Thoracic aorta (tissue), 2 donors: ENCODE data around the gene C19orf67. TPM values are rescaled to one million over a fixed set of nuclear protein-coding genes. Genes with fewer than 3 reads are reported as not detected.

Experiments used
- ATAC-seq: fragments of 150-250 bp; one replicate; pipeline ENCODE4 v1.8.0; 2017; ENCODE audit warnings: low read depth; ENCODE audit not compliant: insufficient number of reproducible peaks, low FRiP score
- DNase-seq: peaks from one replicate; pipeline ENCODE4 v3.0.0-alpha.2; 2020; ENCODE audit warnings: low spot score
- H3K27ac ChIP-seq, 2 donors: fragments of 200-600 bp; sonication (generic); 1 replicate in 1 of 2; 2 replicates in 1 of 2; pipeline ENCODE4 v1.5.1; 2016; ENCODE audit warnings: mild to moderate bottlenecking in 2 of 2, moderate library complexity in 2 of 2
- H3K27me3 ChIP-seq: fragments of 200-600 bp; sonication (generic); replicated peaks from 2 replicates; pipeline ENCODE4 v1.6.0; 2016; ENCODE audit warnings: mild to moderate bottlenecking; ENCODE audit not compliant: insufficient read depth
- H3K36me3 ChIP-seq: fragments of 200-600 bp; sonication (generic); one replicate; pipeline ENCODE4 v1.5.1; 2016
- H3K4me1 ChIP-seq, 2 donors: fragments of 200-600 bp; sonication (generic); 1 replicate in 1 of 2; 2 replicates in 1 of 2; pipeline versions ENCODE4 v1.5.1 to v1.6.0; 2016; ENCODE audit warnings: low read depth in 2 of 2, mild to moderate bottlenecking in 1 of 2; ENCODE audit not compliant: control insufficient read depth in 1 of 2
- H3K4me3 ChIP-seq: fragments of 200-600 bp; sonication (generic); 2 replicates; pipeline ENCODE4 v1.5.1; 2016; ENCODE audit warnings: mild to moderate bottlenecking
- H3K9me3 ChIP-seq: fragments of 200-600 bp; sonication (generic); 2 replicates; pipeline ENCODE4 v1.5.1; 2016
- CTCF ChIP-seq: fragments of 200-600 bp; sonication (generic); IDR thresholded peaks from one replicate; pipeline ENCODE4 v1.5.1; 2019; ENCODE audit warnings: antibody characterized with exemption
- total RNA-seq, 2 donors: library from RNA; depleted of rRNA; stranded (reverse); fragments of >200 nt; gene quantifications; one replicate each; pipeline versions ENCODE4 v1.1.0 to v1.2.3, GENCODE V29; 2016

The C19orf67 gene
- total RNA-seq, 2 donors from 2014 or later, result not detected

- H3K9me3 ChIP-seq, result no peaks in the 10 kb centered on the region
- H3K4me3 ChIP-seq, result peak overlapping the region; percentile 92
- ATAC-seq, result peak; percentile 16
- no peaks in the 10 kb centered on the region for H3K27me3 ChIP-seq
- TF ChIP-seq CTCF, result no peak
- no peaks in the 10 kb centered on the region for H3K36me3 ChIP-seq
- peak overlapping the region; percentile 84 to 95 for H3K27ac ChIP-seq
- H3K4me1 ChIP-seq, result peaks cover 6 to 38% of the 10 kb centered on the region in 2 donors
- no peak for DNase-seq
Observed at GRCh38 chr19:14073261-14073924, 12.2 kb downstream of the C19orf67 start.

DNA sequence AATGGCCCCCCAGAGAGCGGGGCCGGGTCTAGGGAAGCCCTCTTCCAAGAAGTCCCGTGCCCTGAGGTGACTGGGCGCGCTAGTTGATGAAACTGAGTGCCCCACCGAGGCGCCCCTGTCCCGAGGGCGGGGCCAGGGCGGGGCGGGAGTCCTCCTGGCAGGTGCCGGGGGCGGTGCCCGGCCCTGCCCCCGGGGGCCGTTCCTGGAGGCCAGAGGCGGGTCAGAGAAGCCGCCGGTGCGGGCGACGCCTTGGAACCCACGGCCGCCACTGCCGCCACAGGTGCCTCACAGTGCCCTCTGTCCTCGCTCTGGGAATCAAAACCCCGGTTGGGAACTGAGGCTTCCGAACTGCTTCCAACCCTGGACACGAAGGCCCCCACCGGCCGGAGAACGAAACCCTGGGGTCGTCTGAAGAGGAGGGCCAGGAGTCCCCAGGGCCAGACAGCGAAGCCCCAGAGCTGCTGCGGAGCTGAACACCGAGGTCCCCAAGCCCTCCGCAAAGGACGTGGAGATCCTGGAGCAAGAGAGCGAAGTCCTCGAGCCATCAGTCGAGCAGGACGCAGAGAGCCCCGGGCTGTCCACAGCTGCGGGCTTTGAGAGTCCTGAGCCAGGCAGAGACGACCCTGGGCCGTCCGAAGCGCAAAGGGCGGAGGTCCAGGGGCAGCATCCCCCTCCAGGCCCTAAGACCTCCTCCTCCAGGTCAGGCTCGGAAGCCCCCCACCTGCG is 12.9 kb downstream of the C19orf67 start, which contains the start of gene MISP3:
MISP3 (plus strand) TSS at position 252 of the 726 bp plus-strand sequence. CDS start 524 bp downstream, outside the sequence.
- H3K27me3 ChIP-seq, result no peaks in the 10 kb centered on the region
- DNase-seq, result no peak
- ATAC-seq, result no peak

GRCh38 chr19:14070268-14071050 is 15.1 kb downstream of the C19orf67 start:
- ATAC-seq, result no peak
- H3K4me1 ChIP-seq, result peaks cover 3 to 31% of the 10 kb centered on the region in 2 donors
- DNase-seq, result no peak
- no peak overlapping the region for H3K27ac ChIP-seq
- H3K4me3 ChIP-seq, result no peak overlapping the region
- TF ChIP-seq CTCF, result no peak
- H3K9me3 ChIP-seq, result no peaks in the 10 kb centered on the region
- H3K27me3 ChIP-seq, result no peaks in the 10 kb centered on the region
- H3K36me3 ChIP-seq, result no peaks in the 10 kb centered on the region

More for the DNA sequence above, 12.9 kb downstream of the C19orf67 start, which contains the start of gene MISP3:
- Histone ChIP-seq H3K4me3 (peak within 1 kb of the TSS; percentile 92), H3K36me3 (no peaks in the 10 kb centered on the region), H3K4me1 (peaks cover 6 to 38% of the 10 kb centered on the region in 2 donors), H3K9me3 (no peaks in the 10 kb centered on the region), H3K27ac (peak within 1 kb of the TSS; percentile 84 to 95)
- no peak for TF ChIP-seq CTCF

- Histone ChIP-seq H3K4me1 (no peaks in the 10 kb centered on the region), H3K36me3 (no peaks in the 10 kb centered on the region), H3K27ac (no peak overlapping the region), H3K4me3 (no peak overlapping the region), H3K27me3 (no peaks in the 10 kb centered on the region), H3K9me3 (no peaks in the 10 kb centered on the region)
- DNase-seq (no peak), ATAC-seq (no peak)
- no peak for TF ChIP-seq CTCF
Observed at GRCh38 chr19:14066134-14066533, 19.4 kb downstream of the C19orf67 start.

GRCh38 chr19:14063105-14063504 is 22.5 kb downstream of the C19orf67 start:
- no peaks in the 10 kb centered on the region for H3K27me3 ChIP-seq
- H3K9me3 ChIP-seq, result no peaks in the 10 kb centered on the region
- TF ChIP-seq CTCF, result no peak
- no peak overlapping the region for H3K4me3 ChIP-seq
- H3K36me3 ChIP-seq, result no peaks in the 10 kb centered on the region
- peaks cover 0 to 10% of the 10 kb centered on the region in 2 donors for H3K4me1 ChIP-seq
- DNase-seq (no peak), ATAC-seq (no peak)
- no peak overlapping the region for H3K27ac ChIP-seq
